Purkinje cell (primary cell): ENCODE measurements around the gene MAPK8. TPM values are rescaled to one million over a fixed set of nuclear protein-coding genes. Genes with fewer than 3 reads are reported as not detected.

ENCODE experiments used
- polyA plus RNA-seq: library from polyadenylated mRNA; unstranded; fragments of >200 nt; fragmentation: Nextera tagmentation; gene quantifications from 2 replicates; pipeline ENCODE4 v1.2.1, GENCODE V29; 2014

MAPK8 gene
- 12.5 and 13.0 TPM in 2 replicates for polyA plus RNA-seq

DNA sequence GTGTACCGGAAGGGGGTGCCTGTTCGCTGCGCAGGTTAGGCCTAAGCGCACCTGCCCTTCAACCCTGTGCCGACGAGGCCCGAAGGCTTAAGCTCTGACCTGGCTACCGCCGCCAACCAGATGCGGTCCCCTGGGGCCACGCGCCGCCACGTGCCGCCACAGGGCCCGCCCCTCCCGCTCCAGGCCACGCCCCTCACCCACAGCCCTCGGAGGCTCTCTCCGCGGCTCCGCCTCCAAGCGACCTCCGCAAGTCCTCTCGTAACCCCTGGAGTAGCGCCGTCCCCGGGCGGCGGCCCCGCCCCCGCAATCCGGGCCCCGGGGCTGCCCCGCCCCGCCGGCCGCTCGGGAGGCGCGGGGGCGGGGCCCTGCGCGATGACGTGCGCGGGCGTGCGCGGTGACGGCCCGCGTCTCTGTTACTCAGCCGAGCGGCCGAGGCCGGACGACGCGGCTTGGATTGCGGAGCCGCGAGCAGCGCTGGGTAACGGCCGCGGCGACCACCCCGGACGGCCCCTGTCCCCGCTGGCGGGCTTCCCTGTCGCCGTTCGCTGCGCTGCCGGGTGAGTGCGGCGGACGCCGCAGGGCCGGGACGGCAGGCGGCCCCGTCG is at the start of gene MAPK8:
TSS of gene MAPK8 (plus strand) at position 413 of the 605 bp plus-strand sequence. CDS start 94,984 bp downstream, outside the sequence.

DNA sequence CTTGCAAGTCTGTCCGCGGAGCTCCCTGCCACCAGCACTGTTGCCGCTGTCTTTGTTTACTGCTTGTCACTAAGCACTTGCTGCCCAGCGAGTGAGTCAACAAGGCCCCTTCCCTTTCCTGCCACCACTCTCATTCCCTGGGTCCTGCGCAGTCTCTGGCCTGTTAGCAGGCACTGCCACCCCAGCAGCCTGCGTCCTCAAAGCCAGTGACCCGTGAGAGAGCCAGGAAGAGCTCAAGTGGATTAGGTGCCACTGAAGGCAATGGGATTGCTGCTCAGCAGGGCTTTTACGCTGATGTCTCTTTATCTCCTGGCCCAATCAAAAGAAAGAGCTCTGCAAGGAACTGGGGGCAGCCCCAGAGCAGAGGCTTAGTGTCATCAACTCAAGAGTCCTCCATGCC is 31.8 kb upstream of the MAPK8 start, which contains the start of gene FRMPD2:
TSS of gene FRMPD2 (minus strand) at position 61 of the 400 bp plus-strand sequence. CDS start 129 bp downstream, outside the sequence.

Other genes with a start within 250 kb of the MAPK8 start
- gene FRMPD2, start 32.0 kb upstream of the MAPK8 start, polyA plus RNA-seq: 9.2 and 12.8 TPM in 2 replicates